Activated CD4-positive, alpha-beta memory T cell treated with anti-CD3 and anti-CD28 coated beads, Interleukin-2, amount 10 ng/mL, durations not matched to agents 7 days and 5 days (primary cell): ENCODE measurements around the gene ASB3. TPM values are rescaled to one million over a fixed set of nuclear protein-coding genes. Genes with fewer than 3 reads are reported as not detected.
"Not testable (repeated sequence)": the region's sequence is repeated elsewhere in the genome, so short reads cannot be mapped to it uniquely, and the experiment has no call there.

ENCODE experiments used
- CTCF ChIA-PET: fragments of 350-600 bp; sonication (Branson Sonifier 250); formaldehyde crosslinking; loops from one replicate; lab custom pipeline; 2021; ENCODE audit warnings: antibody characterized with exemption, inconsistent platforms; lab: Charles Lee
- POLR2A ChIA-PET: fragments of 350-600 bp; sonication (Branson Sonifier 250); formaldehyde crosslinking; loops from one replicate; lab custom pipeline; 2021; ENCODE audit warnings: antibody characterized with exemption; lab: Charles Lee
- DNase-seq: peaks from one replicate; pipeline ENCODE4 v3.0.0-alpha.2; 2020
- H3K27ac Mint-ChIP-seq: one replicate; pipeline ENCODE4 v1.8.0; 2021; ENCODE audit warnings: mild to moderate bottlenecking, mixed read lengths
- H3K27me3 Mint-ChIP-seq: one replicate; pipeline ENCODE4 v1.8.0; 2021; ENCODE audit warnings: mixed read lengths
- H3K36me3 Mint-ChIP-seq: one replicate; pipeline ENCODE4 v1.8.0; 2021; ENCODE audit warnings: low read depth, mixed read lengths
- H3K4me1 Mint-ChIP-seq: one replicate; pipeline ENCODE4 v1.8.0; 2021; ENCODE audit warnings: mixed read lengths
- H3K4me3 Mint-ChIP-seq: one replicate; pipeline ENCODE4 v1.8.0; 2021; ENCODE audit warnings: mild to moderate bottlenecking, mixed read lengths
- H3K9me3 Mint-ChIP-seq: one replicate; pipeline ENCODE4 v1.8.0; 2021; ENCODE audit warnings: mixed read lengths
- total RNA-seq, 2 experiments: library from RNA; stranded (reverse); gene quantifications; one replicate each; pipeline ENCODE4 v1.2.3, GENCODE V29; 2021

The ASB3 gene
- total RNA-seq, 2 experiments from 2014 or later, result 27.6 to 29.5 TPM

DNA sequence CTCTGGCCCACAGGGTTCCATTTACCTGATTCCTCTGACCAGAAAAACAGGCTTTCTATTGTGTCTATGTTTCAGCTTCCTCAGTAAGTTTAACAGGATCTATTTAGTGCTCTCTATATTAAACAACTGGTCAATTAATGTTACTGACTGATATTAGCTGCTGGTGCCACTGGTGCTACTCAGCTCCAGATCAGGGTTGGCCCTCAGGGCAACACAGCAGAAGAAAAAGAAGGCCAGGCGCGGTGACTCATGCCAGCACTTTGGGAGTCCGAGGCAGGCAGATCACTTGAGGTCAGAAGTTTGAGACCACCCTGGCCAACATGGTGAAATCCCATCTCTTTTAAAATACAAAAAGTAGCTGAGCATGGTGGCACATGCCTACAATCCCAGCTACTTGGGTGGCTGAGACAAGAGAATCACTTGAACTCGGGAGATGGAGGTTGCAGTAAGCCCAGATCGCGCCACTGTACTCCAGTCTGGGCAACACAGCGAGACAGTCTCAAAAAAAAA lies 75.4 kb downstream of the ASB3 start:
- Mint-ChIP-seq H3K27me3 (no peaks in the 10 kb centered on the region), H3K9me3 (peaks cover 21% of the 10 kb centered on the region), H3K27ac (no peak overlapping the region), H3K36me3 (peaks cover 49% of the 10 kb centered on the region), H3K4me3 (no peak overlapping the region), H3K4me1 (no peaks in the 10 kb centered on the region)
- DNase-seq, result no peak
- POLR2A ChIA-PET, result interaction anchor here (0.6 kb wide), 1 partner anchor 450 kb away, joined by 3 read pairs; no protein-coding TSS in a partner anchor
- CTCF ChIA-PET, result no interaction called here

DNA sequence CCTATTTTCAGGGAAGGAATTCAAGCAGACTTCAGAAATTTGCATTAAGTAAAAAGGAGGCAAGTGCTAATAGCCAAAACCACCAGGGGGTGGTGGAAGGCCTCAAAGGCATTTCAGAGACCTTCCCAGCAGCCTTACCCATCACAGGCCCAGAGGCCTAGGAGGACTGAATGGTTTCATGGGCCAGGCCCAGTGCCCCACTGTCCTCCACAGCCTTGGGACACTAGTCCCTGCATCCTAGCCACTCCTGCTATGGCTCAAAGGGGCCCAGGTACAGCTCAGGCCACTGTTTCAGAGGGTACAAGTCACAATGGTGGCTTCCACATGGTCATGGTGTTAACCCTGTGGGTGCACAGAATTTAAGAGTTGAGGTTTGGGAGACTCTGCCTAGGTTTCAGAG lies 77.8 kb downstream of the ASB3 start:
- Mint-ChIP-seq H3K27me3 (no peaks in the 10 kb centered on the region), H3K4me3 (no peak overlapping the region), H3K9me3 (peaks cover 21% of the 10 kb centered on the region), H3K27ac (no peak overlapping the region), H3K4me1 (no peaks in the 10 kb centered on the region), H3K36me3 (peaks cover 49% of the 10 kb centered on the region)
- ChIA-PET POLR2A (no interaction called here), CTCF (no interaction called here)
- DNase-seq, result no peak

DNA sequence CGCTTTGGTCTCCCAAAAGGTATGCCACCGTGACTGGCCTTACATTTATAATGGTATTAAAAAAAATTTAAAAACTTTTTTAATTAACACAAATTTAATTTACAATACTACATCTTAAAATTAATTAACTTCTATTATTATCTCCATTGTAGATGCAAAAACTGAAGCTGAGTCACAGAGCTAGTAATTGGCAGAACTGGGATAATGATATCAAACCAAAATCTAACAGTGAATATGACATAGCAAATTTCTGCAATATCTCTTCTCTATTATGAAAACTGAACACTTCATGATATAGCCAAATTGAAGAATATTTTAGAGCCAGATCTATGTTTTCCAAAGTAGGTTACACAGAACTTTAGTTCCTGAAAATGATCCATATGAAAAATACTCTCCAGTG lies 85.5 kb downstream of the ASB3 start:
- H3K4me1 Mint-ChIP-seq, result no peaks in the 10 kb centered on the region

DNA sequence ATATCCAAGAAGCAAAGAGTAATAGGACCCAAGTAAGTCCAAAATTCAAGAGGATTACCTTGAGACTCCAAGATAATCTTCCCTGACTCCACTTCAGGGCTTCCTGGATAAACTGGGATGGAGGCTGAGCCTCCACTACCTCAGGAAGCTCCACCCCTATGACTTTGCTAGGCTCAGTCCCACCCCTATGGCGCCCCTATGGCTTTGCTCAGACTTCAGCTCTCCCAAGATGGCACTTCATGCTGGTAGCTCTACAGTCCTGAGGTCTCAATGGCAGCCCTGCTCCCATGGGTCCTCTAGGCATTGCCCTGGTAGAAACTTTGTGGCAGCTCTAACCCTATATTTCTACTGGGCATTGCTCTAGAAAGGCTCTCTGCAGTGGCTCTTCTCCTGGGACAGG lies 89.1 kb downstream of the ASB3 start:
- CTCF ChIA-PET, result no interaction called here
- Mint-ChIP-seq H3K27me3 (no peaks in the 10 kb centered on the region), H3K27ac (no peak overlapping the region), H3K9me3 (no peaks in the 10 kb centered on the region), H3K36me3 (peaks cover 34% of the 10 kb centered on the region), H3K4me1 (no peaks in the 10 kb centered on the region), H3K4me3 (no peak overlapping the region)
- POLR2A ChIA-PET, result no interaction called here
- DNase-seq, result no peak

More for the DNA sequence above, 85.5 kb downstream of the ASB3 start:
- DNase-seq, result no peak
- POLR2A ChIA-PET, result no interaction called here
- Mint-ChIP-seq H3K27ac (no peak overlapping the region), H3K4me3 (no peak overlapping the region), H3K27me3 (no peaks in the 10 kb centered on the region), H3K36me3 (peaks cover 40% of the 10 kb centered on the region), H3K9me3 (no peaks in the 10 kb centered on the region)
- CTCF ChIA-PET, result interaction anchor here (0.6 kb wide), 1 partner anchor 284 kb away, joined by 3 read pairs; no protein-coding TSS in a partner anchor

DNA sequence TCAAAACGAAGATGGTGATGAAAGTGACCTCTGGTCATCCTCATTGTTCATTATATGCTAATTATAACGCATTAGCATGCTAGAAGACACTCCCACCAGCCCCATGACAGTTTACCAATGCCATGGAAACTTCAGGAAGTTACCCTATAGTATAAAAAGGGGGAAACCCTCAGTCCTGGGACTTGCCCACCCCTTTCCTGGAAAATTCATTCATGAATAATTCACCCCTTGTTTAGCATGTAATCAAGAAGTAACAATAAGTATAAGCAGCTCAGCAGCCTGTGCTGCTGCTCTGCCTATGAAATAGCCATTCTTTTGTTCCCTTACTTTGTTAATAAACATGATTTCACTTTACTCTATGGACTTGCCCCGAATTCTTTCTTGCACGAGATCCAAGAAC lies 89.7 kb downstream of the ASB3 start:
- ChIA-PET CTCF (no interaction called here), POLR2A (no interaction called here)
- H3K36me3 Mint-ChIP-seq, result peaks cover 32% of the 10 kb centered on the region
- DNase-seq, result no peak
- no peaks in the 10 kb centered on the region for H3K27me3 Mint-ChIP-seq
- H3K4me3 Mint-ChIP-seq, result no peak overlapping the region
- H3K4me1 Mint-ChIP-seq, result no peaks in the 10 kb centered on the region
- no peaks in the 10 kb centered on the region for H3K9me3 Mint-ChIP-seq
- H3K27ac Mint-ChIP-seq, result no peak overlapping the region

DNA sequence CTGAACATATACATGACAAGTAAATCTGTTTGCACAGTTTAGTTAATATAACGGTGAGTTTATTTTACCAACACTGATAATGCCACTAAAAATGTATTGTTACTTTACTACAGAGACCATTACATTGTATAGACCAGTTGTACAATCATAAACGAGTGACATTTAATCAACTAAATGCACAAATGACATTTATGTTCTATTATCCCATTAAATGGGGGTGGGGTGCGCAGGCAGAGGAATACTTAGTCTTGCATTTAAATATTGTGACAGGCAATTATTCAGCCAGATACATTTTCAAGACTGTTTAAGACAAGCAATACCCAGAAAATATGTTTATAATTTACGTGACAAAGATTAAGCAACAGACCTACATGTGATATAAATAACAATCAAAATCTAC lies 91.2 kb downstream of the ASB3 start:
- Mint-ChIP-seq H3K36me3 (peaks cover 37% of the 10 kb centered on the region), H3K27me3 (no peaks in the 10 kb centered on the region), H3K9me3 (no peaks in the 10 kb centered on the region), H3K4me3 (no peak overlapping the region), H3K27ac (no peak overlapping the region), H3K4me1 (peaks cover 8% of the 10 kb centered on the region)
- POLR2A ChIA-PET, result no interaction called here
- CTCF ChIA-PET, result no interaction called here
- no peak for DNase-seq

DNA sequence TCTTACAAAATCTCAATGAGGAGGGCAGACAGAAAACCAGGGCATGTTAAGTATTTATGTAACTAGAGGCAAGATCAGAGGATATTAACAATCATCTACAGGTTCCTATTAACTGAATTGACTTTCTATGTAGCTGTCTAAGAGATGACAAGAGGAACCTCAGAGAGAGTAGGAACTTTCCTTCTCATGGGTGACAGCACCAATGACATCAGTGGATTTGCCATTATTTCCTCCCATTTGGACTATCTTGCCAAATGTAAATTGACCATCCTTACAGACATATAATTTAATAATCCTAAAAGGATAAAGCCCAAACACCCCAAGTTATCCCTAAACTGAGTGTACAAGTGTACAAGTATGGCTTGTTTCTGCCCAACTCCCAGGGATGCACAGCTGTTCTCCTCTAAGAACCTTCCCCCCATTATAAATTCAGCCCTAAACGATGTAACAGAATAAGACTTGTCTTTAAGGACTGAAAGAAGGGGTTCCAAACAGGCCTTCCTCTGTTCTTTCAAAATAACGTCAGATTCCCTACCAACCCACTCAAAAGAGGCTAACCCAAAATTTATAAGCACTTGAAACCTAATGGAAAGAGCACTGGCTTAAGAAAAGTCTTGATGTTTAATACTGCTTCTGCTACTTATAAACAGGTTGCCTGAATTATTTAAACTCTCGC lies 92.5 kb downstream of the ASB3 start:
- Mint-ChIP-seq H3K27me3 (no peaks in the 10 kb centered on the region), H3K4me1 (peaks cover 8% of the 10 kb centered on the region), H3K27ac (no peak overlapping the region), H3K4me3 (no peak overlapping the region), H3K9me3 (no peaks in the 10 kb centered on the region), H3K36me3 (peaks cover 30% of the 10 kb centered on the region)
- DNase-seq, result no peak
- ChIA-PET POLR2A (no interaction called here), CTCF (no interaction called here)

DNA sequence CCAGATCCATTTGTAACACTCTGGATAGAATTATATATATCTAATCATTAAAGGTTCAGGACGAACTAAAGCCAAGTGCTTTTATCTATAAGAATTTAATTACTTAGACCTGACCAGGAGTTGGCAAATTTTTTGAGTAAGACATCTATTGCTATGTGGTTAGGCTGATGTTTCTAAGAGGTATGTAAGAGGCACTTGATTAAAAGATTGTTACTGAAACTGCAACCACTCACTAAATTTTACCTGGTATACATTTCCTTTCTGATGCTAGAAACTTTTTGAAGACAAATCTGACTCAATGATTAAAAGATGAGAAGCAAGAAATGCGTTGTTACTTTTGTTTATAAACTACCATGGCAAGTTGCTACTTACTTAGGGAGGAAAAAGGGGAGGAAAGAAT lies 95.9 kb downstream of the ASB3 start:
- DNase-seq, result no peak
- POLR2A ChIA-PET, result no interaction called here
- H3K4me3 Mint-ChIP-seq, result no peak overlapping the region
- H3K36me3 Mint-ChIP-seq, result peaks cover 17% of the 10 kb centered on the region
- peaks cover 8% of the 10 kb centered on the region for H3K4me1 Mint-ChIP-seq
- no peaks in the 10 kb centered on the region for H3K9me3 Mint-ChIP-seq
- no peak overlapping the region for H3K27ac Mint-ChIP-seq
- CTCF ChIA-PET, result no interaction called here
- no peaks in the 10 kb centered on the region for H3K27me3 Mint-ChIP-seq

DNA sequence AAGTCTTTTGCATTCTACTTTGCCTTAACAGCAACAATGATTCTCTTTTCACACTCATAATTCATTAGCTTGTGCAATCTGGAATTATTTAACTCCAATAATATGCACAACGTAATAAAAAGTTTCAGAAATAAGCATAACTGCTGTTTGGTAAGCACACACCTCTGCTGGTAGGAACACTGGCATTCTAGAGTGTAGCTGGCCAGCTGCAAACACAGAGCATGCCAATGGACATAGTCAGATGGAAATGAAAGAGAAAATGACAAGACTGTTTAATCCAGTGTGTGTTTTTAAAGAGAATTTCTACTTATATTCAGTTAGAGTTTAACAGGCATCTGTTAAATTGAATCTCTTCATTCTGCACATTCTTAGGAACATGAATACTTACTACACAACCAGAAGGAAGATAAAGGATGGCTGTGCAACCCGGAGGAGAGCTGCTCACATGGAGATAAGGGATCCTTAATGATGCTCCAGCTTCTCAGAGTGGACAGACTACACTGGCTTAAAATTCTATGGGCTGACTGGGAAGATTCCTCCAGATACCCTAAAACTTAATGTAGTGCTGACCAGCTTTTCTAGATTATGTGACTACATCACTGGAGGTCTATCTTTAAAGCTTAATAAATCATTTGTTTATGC lies 113.8 kb downstream of the ASB3 start:
- ChIA-PET POLR2A (no interaction called here), CTCF (interaction anchor here (1.2 kb wide), 1 partner anchor 29 kb away, joined by 3 read pairs; no protein-coding TSS in a partner anchor)
- Mint-ChIP-seq H3K27ac (no peak overlapping the region), H3K4me3 (no peak overlapping the region), H3K27me3 (no peaks in the 10 kb centered on the region), H3K4me1 (no peaks in the 10 kb centered on the region), H3K36me3 (peaks cover 14% of the 10 kb centered on the region), H3K9me3 (peaks cover 3% of the 10 kb centered on the region)
- DNase-seq, result no peak

DNA sequence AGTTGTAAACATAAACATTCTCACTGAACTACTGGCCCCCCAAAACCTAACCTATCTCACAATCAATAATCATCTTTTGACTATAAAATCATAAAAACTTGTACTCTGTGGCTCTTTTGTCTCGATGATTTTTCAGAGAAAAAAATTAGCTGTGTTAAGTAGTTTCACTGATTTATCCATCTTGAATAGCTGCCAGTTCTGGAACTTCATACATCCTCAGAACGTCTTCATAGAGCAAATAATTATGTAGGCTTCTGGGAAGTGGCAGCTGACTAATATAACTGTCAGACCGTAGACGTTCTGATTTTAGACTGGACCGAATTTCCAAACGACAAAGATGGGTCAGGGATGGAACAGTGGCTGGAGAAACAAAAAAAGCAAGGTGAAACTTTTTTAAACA lies 116.4 kb downstream of the ASB3 start:
- peaks cover 28% of the 10 kb centered on the region for H3K36me3 Mint-ChIP-seq
- CTCF ChIA-PET, result no interaction called here

DNA sequence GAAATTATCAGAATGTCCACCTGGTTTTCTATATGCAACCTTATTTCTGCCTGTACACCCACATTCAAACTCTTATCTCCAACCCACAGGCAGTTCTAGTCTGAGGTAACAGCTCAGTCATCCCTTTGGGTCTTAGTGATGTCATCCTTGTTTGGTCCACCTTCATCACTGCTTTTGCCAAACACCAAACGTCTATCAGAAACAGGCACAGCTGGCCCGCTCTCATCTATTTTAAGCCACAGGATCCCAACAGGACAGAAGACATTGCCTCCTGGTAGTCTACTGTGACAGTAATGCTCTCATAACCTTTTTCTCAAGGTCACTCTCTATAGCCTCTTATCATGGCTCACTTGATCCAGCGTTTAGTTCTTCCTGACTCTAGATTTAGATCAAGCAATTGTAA lies 118.1 kb downstream of the ASB3 start:
- Mint-ChIP-seq H3K27me3 (no peaks in the 10 kb centered on the region), H3K9me3 (peaks cover 5% of the 10 kb centered on the region), H3K27ac (no peak overlapping the region), H3K4me3 (no peak overlapping the region), H3K4me1 (no peaks in the 10 kb centered on the region), H3K36me3 (peaks cover 28% of the 10 kb centered on the region)
- DNase-seq, result no peak
- POLR2A ChIA-PET, result no interaction called here
- CTCF ChIA-PET, result no interaction called here

More for the DNA sequence above, 116.4 kb downstream of the ASB3 start:
- no peak for DNase-seq
- Mint-ChIP-seq H3K9me3 (peaks cover 5% of the 10 kb centered on the region), H3K4me1 (no peaks in the 10 kb centered on the region), H3K27ac (no peak overlapping the region), H3K27me3 (no peaks in the 10 kb centered on the region), H3K4me3 (no peak overlapping the region)
- POLR2A ChIA-PET, result no interaction called here

DNA sequence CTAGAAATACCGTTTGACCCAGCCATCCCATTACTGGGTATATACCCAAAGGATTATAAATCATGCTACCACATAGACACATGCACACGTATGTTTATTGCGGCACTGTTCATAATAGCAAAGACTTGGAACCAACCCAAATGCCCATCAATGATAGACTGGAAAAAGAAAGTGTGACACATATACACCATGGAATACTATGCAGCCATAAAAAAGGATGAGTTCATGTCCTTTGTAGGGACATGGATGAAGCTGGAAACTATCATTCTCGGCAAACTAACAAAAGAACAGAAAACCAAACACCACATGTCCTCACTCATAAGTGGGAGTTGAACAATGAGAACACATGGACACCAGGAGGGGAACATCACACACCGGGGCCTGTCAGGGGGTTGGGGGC lies 119.6 kb downstream of the ASB3 start:
- CTCF ChIA-PET, POLR2A ChIA-PET, H3K9me3 Mint-ChIP-seq, H3K4me3 Mint-ChIP-seq, H3K4me1 Mint-ChIP-seq, DNase-seq, H3K27ac Mint-ChIP-seq, H3K27me3 Mint-ChIP-seq: not testable (repeated sequence)
- peaks cover 28% of the 10 kb centered on the region for H3K36me3 Mint-ChIP-seq

DNA sequence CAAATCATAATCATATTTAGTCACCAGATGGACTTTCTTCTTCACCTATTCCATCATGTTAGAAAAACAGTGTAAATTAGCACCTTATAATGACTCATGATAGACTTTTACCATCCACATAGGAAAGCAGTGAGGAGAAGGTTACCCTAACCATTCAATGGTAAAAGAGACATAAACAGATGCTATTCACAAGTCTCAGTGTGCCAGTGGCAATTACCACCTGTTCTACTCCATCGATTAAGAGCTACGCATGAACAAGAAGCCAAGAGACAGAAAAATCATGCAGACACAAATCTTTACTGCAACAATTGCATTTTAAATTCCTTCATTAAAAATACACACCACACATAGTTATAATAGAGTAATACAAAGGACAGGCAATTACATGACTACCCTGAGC lies 125.9 kb downstream of the ASB3 start:
- Mint-ChIP-seq H3K4me1 (no peaks in the 10 kb centered on the region), H3K4me3 (no peak overlapping the region), H3K27me3 (no peaks in the 10 kb centered on the region), H3K36me3 (no peaks in the 10 kb centered on the region), H3K27ac (no peak overlapping the region), H3K9me3 (no peaks in the 10 kb centered on the region)
- DNase-seq, result no peak
- ChIA-PET POLR2A (no interaction called here), CTCF (no interaction called here)

DNA sequence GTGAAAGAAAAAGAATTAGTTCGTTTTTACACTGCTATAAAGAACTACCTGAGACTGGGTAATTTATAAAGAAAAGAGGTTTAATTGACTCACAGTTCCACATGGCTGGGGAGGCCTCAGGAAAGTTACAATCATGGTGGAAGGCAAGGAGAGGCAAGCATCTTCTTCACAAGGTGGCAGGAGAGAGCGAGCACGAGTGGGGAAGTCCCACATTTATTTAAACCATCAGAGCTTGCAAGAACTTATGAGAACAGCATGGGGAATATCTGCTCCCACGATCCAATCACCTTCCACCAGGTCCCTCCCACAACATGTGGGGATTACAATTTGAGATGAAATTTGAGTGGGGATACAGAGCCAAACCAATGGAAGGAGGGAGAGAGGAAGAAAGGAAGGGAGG lies 128.3 kb downstream of the ASB3 start:
- H3K27me3 Mint-ChIP-seq, CTCF ChIA-PET, H3K4me3 Mint-ChIP-seq, H3K9me3 Mint-ChIP-seq, DNase-seq, H3K27ac Mint-ChIP-seq, H3K4me1 Mint-ChIP-seq, POLR2A ChIA-PET, H3K36me3 Mint-ChIP-seq: not testable (repeated sequence)
